Upper lobe of right lung (tissue), 1 donor: ENCODE data around the gene TMEM131. TPM values are rescaled to one million over a fixed set of nuclear protein-coding genes. Genes with fewer than 3 reads are reported as not detected.
"Not testable (repeated sequence)": the region's sequence is repeated elsewhere in the genome, so short reads cannot be mapped to it uniquely, and the experiment has no call there.

Source experiments
- ATAC-seq: fragments of 200-7000 bp; cut with Tn5 transposase; one replicate; pipeline ENCODE4 v1.9.1; 2020; ENCODE audit warnings: mild to moderate bottlenecking, moderate library complexity
- DNase-seq: peaks from one replicate; pipeline ENCODE4 v3.0.0-alpha.2; 2020
- H3K27ac ChIP-seq: fragments of 200-600 bp; one replicate; pipeline ENCODE4 v1.8.0; 2022
- H3K27me3 ChIP-seq: fragments of 200-600 bp; one replicate; pipeline ENCODE4 v1.8.0; 2022; ENCODE audit warnings: mild to moderate bottlenecking
- H3K36me3 ChIP-seq: fragments of 200-600 bp; one replicate; pipeline ENCODE4 v1.8.0; 2022
- H3K4me1 ChIP-seq: fragments of 200-600 bp; one replicate; pipeline ENCODE4 v1.8.0; 2022
- H3K4me3 ChIP-seq: fragments of 200-600 bp; one replicate; pipeline ENCODE4 v1.8.0; 2022; ENCODE audit warnings: mild to moderate bottlenecking
- H3K9me3 ChIP-seq: fragments of 200-600 bp; one replicate; pipeline ENCODE4 v1.8.0; 2022
- intact Hi-C: fragments of 100-400 bp; cut with DNase I; formaldehyde crosslinking; loops from one replicate; pipeline ENCODE4 v1.11.0; 2022
- total RNA-seq: library from RNA; stranded (reverse); fragmentation: NEBNext Ultra II Directional; extraction: Animal tissue kit (Norgen Biotek cat#: 25700); gene quantifications from one replicate; pipeline ENCODE4 v1.2.1, GENCODE V29; 2021
- TF ChIP-seq, protein P1 (sequence below): fragments of 200-600 bp; IDR thresholded peaks from one replicate; pipeline ENCODE4 v1.8.0; 2022; ENCODE audit warnings: antibody characterized with exemption
- donor health status: DM: no; HTN: yes; CAD: no; lungs with severe emphysema.

TMEM131 gene
- total RNA-seq, 1 donor from 2014 or later = 43.3 TPM

DNA sequence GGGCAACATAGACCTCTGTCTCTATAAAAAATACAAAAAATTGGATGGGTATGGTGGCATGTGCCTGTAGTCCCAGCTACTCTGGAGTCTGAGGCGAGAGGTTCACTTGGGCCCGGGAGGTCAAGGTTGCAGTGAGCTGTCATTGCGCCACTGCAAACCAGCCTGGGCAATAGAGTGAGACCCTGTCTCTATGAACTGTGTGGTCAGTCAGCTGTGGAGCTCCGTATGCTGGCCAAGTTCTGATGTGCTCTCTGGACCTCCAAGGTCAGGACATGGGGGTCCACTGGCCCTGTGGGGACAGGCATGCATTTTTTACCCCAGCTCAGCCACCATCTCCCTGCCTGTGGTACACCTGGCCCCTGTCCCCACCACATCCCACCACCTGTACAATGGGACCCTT lies 71.6 kb downstream of the TMEM131 start:
- ATAC-seq (no peak), DNase-seq (no peak)
- H3K27ac ChIP-seq = no peak overlapping the region
- intact Hi-C loops = no loop called here
- H3K4me1 ChIP-seq = no peaks in the 10 kb centered on the region
- H3K9me3 ChIP-seq = no peaks in the 10 kb centered on the region
- TF ChIP-seq, protein P1, sequence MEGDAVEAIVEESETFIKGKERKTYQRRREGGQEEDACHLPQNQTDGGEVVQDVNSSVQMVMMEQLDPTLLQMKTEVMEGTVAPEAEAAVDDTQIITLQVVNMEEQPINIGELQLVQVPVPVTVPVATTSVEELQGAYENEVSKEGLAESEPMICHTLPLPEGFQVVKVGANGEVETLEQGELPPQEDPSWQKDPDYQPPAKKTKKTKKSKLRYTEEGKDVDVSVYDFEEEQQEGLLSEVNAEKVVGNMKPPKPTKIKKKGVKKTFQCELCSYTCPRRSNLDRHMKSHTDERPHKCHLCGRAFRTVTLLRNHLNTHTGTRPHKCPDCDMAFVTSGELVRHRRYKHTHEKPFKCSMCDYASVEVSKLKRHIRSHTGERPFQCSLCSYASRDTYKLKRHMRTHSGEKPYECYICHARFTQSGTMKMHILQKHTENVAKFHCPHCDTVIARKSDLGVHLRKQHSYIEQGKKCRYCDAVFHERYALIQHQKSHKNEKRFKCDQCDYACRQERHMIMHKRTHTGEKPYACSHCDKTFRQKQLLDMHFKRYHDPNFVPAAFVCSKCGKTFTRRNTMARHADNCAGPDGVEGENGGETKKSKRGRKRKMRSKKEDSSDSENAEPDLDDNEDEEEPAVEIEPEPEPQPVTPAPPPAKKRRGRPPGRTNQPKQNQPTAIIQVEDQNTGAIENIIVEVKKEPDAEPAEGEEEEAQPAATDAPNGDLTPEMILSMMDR = no peak
- H3K27me3 ChIP-seq = no peaks in the 10 kb centered on the region
- no peak overlapping the region for H3K4me3 ChIP-seq
- H3K36me3 ChIP-seq = peaks cover 19% of the 10 kb centered on the region

DNA sequence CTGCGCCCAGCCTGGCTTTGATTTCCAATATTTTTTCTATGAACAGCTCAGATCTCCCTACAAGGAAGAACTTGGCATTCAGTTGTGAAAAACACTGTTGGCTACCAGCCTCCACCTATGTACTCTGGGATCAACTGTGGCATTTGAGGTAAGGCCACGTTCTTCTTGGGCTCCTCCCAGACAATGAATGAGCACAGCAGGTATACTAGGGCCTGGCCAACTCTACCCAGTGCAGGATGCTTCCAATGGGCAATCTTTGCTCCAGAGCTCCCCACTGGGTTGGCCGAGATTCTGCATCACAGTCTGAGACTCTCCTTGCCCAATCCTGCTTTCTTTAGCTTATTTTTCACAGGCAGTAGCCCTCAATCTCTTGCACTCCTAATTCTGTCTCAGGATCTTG lies 75.9 kb downstream of the TMEM131 start:
- ATAC-seq = no peak
- no peak overlapping the region for H3K27ac ChIP-seq
- H3K4me3 ChIP-seq = no peak overlapping the region
- H3K9me3 ChIP-seq = no peaks in the 10 kb centered on the region
- H3K27me3 ChIP-seq = no peaks in the 10 kb centered on the region
- no peak for DNase-seq
- peaks cover 10% of the 10 kb centered on the region for H3K36me3 ChIP-seq
- H3K4me1 ChIP-seq = peaks cover 3% of the 10 kb centered on the region
- TF ChIP-seq, protein P1 = no peak
- intact Hi-C loops = no loop called here

DNA sequence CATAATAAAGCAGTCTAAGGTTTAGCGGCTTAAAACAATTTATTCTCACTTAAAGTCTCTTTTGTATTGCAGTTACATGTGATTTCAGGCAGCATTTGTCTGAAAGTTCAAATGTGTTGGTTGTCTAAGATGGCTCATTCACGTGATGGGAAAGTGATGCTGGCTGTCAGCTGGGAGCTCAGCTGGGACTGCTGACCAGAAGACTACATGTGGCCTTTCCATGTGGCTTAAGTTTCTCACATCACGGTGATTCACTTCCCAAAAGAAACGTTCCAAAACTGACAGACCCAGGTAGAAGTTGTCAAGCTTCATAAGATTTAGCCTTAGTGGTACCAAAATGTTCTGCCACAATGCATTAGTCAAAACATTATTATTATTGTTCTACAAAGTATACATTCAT lies 76.9 kb downstream of the TMEM131 start:
- H3K36me3 ChIP-seq = no peaks in the 10 kb centered on the region
- no peak overlapping the region for H3K27ac ChIP-seq
- TF ChIP-seq, protein P1 = no peak
- no peaks in the 10 kb centered on the region for H3K9me3 ChIP-seq
- DNase-seq (no peak), ATAC-seq (no peak)
- peaks cover 3% of the 10 kb centered on the region for H3K4me1 ChIP-seq
- H3K27me3 ChIP-seq = no peaks in the 10 kb centered on the region
- H3K4me3 ChIP-seq = no peak overlapping the region
- intact Hi-C loops = no loop called here

- DNase-seq, H3K27ac ChIP-seq, intact Hi-C loops, H3K9me3 ChIP-seq, H3K27me3 ChIP-seq, ATAC-seq, H3K36me3 ChIP-seq, H3K4me3 ChIP-seq, H3K4me1 ChIP-seq: not testable (repeated sequence)
Measured at GRCh38 chr2:97917668-97918067, 78.1 kb downstream of the TMEM131 start.

DNA sequence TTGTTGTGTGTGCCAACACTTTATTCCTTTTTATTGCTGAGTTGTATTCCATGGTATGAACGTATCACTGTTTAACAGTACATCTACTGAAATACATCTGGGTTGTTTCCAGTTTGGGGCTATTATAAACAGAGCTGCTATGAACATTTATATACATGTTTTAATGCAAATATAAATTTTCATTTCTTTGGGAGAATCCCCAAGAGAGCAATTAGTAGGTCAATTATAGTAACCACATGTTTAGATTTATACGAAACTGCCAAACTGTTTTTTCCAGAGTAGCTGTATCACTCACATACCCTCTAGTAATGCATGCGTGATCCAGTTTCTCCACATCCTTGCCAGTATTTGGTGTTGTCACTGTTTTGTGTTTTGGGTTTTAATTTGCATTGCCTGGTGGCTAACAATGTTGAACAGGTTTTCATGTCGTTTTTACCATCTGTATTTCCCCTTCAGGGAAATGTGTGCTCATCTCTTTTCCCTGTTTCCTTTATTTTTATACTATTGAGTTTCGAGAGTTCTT lies 81.0 kb downstream of the TMEM131 start:
- Histone ChIP-seq H3K9me3 (no peaks in the 10 kb centered on the region), H3K27me3 (no peaks in the 10 kb centered on the region), H3K4me3 (no peak overlapping the region), H3K27ac (no peak overlapping the region), H3K36me3 (no peaks in the 10 kb centered on the region), H3K4me1 (peaks cover 14% of the 10 kb centered on the region)
- DNase-seq (no peak), ATAC-seq (no peak)
- TF ChIP-seq, protein P1 = no peak
- intact Hi-C loops = no loop called here

DNA sequence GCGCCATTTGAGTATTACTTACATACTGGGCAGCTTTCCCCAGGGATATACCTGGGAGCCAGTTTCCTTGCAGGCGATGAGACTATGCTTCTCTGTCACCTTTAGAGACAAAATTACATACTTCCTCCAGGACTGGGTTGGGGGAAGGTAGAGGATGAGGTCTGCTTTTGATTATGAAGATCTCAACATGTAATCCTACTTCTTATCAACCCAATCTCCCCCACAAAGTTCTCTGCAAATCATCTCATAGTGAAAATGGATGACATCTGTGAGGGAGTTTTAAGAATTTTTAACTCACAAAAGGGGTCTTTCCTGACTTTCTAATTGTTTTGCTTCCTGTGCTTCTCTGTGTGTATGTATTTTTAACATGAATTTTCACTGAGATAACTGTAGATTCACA lies 81.9 kb downstream of the TMEM131 start:
- Histone ChIP-seq H3K27me3 (no peaks in the 10 kb centered on the region), H3K4me1 (peaks cover 14% of the 10 kb centered on the region), H3K4me3 (no peak overlapping the region), H3K9me3 (no peaks in the 10 kb centered on the region), H3K36me3 (no peaks in the 10 kb centered on the region), H3K27ac (no peak overlapping the region)
- DNase-seq (no peak), ATAC-seq (no peak)
- intact Hi-C loops = no loop called here
- TF ChIP-seq, protein P1 = no peak
